COLO668 (cell line): ENCODE results near the gene CACNG1.
"Not testable (repeated sequence)": the region's sequence is repeated elsewhere in the genome, so short reads cannot be mapped to it uniquely, and the experiment has no call there.

Experiments
- DNase-seq: peaks from one replicate; lab custom pipeline; 2025; ENCODE audit not compliant: unreplicated experiment; lab: John Stamatoyannopoulos, UW

Gene CACNG1

GRCh38 chr17:67025216-67025792, 19.1 kb upstream of the CACNG1 start:
- DNase-seq = peak; percentile 1

- no peak for DNase-seq
Observed at GRCh38 chr17:67026341-67026740, 18.0 kb upstream of the CACNG1 start.

GRCh38 chr17:67027031-67027628, 17.2 kb upstream of the CACNG1 start:
- no peak for DNase-seq

GRCh38 chr17:67030641-67031040, 13.7 kb upstream of the CACNG1 start:
- DNase-seq = no peak

- DNase-seq = no peak
Observed at GRCh38 chr17:67032382-67032781, 12.0 kb upstream of the CACNG1 start.

- no peak for DNase-seq
Observed at GRCh38 chr17:67032985-67033384, 11.4 kb upstream of the CACNG1 start.

- no peak for DNase-seq
Observed at GRCh38 chr17:67033613-67034012, 10.7 kb upstream of the CACNG1 start.

GRCh38 chr17:67035131-67036083, 8.9 kb upstream of the CACNG1 start:
- no peak for DNase-seq

GRCh38 chr17:67038861-67039365, 5.4 kb upstream of the CACNG1 start:
- no peak for DNase-seq

GRCh38 chr17:67040652-67041051, 3.7 kb upstream of the CACNG1 start:
- no peak for DNase-seq

GRCh38 chr17:67041119-67041518, 3.2 kb upstream of the CACNG1 start:
- not testable (repeated sequence) for DNase-seq

- no peak for DNase-seq
Observed at GRCh38 chr17:67041531-67041930, 2.8 kb upstream of the CACNG1 start.

- DNase-seq = no peak
Observed at GRCh38 chr17:67041941-67042899, 2.1 kb upstream of the CACNG1 start.

- no peak for DNase-seq
Observed at GRCh38 chr17:67043283-67043682, 1.1 kb upstream of the CACNG1 start.

- no peak for DNase-seq
Observed at GRCh38 chr17:67044940-67045339, 586 bp downstream of the CACNG1 start.

GRCh38 chr17:67046398-67046797, 2.0 kb downstream of the CACNG1 start:
- no peak for DNase-seq

- DNase-seq = no peak
Observed at GRCh38 chr17:67047382-67047781, 3.0 kb downstream of the CACNG1 start.

GRCh38 chr17:67049025-67049739, 4.8 kb downstream of the CACNG1 start:
- DNase-seq = no peak

- DNase-seq = no peak
Observed at GRCh38 chr17:67050066-67050465, 5.7 kb downstream of the CACNG1 start.
